22Rv1 (cell line): ENCODE measurements around the gene PHF21A.
"Not testable (repeated sequence)": the region's sequence is repeated elsewhere in the genome, so short reads cannot be mapped to it uniquely, and the experiment has no call there.

Experiments used
- H3K27ac ChIP-seq: fragments of 450-650 bp; 2 replicates; pipeline ENCODE4 v1.5.1; 2017
- ZFX ChIP-seq: fragments of 450-650 bp; IDR thresholded peaks from 2 replicates; pipeline ENCODE4 v1.6.1; 2017; ENCODE audit warnings: antibody characterized with exemption, borderline replicate concordance
- TF ChIP-seq, protein P1 (sequence below): fragments of 450-650 bp; IDR thresholded peaks from 2 replicates; pipeline ENCODE4 v1.5.1; 2017; ENCODE audit warnings: mild to moderate bottlenecking

The PHF21A gene

GRCh38 chr11:45913514-45913913, 207.7 kb downstream of the PHF21A start:
- H3K27ac ChIP-seq: no peak overlapping the region
- TF ChIP-seq, protein P1, sequence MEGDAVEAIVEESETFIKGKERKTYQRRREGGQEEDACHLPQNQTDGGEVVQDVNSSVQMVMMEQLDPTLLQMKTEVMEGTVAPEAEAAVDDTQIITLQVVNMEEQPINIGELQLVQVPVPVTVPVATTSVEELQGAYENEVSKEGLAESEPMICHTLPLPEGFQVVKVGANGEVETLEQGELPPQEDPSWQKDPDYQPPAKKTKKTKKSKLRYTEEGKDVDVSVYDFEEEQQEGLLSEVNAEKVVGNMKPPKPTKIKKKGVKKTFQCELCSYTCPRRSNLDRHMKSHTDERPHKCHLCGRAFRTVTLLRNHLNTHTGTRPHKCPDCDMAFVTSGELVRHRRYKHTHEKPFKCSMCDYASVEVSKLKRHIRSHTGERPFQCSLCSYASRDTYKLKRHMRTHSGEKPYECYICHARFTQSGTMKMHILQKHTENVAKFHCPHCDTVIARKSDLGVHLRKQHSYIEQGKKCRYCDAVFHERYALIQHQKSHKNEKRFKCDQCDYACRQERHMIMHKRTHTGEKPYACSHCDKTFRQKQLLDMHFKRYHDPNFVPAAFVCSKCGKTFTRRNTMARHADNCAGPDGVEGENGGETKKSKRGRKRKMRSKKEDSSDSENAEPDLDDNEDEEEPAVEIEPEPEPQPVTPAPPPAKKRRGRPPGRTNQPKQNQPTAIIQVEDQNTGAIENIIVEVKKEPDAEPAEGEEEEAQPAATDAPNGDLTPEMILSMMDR: no peak
- TF ChIP-seq ZFX: no peak

- no peak overlapping the region for H3K27ac ChIP-seq
- no peak for TF ChIP-seq ZFX
- TF ChIP-seq, protein P1: no peak
These were observed 210.6 kb downstream of the PHF21A start for GRCh38 chr11:45910623-45911022.

GRCh38 chr11:45909594-45910475, 211.4 kb downstream of the PHF21A start:
- H3K27ac ChIP-seq: no peak overlapping the region
- TF ChIP-seq ZFX: no peak
- TF ChIP-seq, protein P1: no peak

- H3K27ac ChIP-seq: peak overlapping the region; percentile 46
- TF ChIP-seq, protein P1: no peak
- TF ChIP-seq ZFX: no peak
These were observed 213.3 kb downstream of the PHF21A start for GRCh38 chr11:45907911-45908370.

DNA sequence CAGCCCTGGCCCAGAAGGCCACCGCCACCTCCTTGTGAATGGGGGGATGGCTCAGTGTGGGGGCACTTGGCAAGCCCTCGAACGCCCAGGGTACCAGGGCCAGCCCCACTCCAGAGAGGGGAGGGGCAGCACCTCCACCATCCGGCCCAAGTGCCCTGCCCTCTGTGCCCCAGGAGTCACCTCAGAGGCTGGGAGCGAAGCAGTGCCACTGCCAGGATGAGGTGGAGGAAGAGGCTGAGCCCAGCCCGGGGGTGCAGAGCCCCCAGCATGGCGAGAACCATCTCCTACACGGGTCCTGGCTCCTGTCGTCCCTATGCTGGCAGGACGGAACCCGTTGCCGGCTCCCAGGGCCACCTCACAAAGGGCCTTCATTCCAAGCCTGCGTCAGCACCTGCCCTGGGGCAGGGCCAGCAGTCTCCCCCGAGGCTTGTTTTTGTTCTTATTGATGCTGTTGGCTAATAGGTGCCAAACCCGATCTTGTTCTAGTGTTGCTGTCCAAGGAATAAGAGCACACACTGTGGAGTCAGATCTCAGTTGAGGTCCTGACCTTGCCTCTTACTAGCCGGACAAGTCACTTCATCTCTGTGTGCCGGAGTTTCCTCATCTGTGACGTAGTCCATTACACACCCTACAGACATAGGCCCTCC, 214.2 kb downstream of the PHF21A start, which contains the start of gene FREY1:
Gene FREY1 (minus strand): TSS at position 307 of the 647 bp plus-strand sequence. CDS start 26 bp downstream, at position 281.
- TF ChIP-seq ZFX: no peak
- TF ChIP-seq, protein P1: no peak
- peak within 1 kb of the TSS; percentile 46 for H3K27ac ChIP-seq

- TF ChIP-seq ZFX: no peak
- TF ChIP-seq, protein P1: no peak
These were observed 215.1 kb downstream of the PHF21A start for GRCh38 chr11:45906096-45906682.

DNA sequence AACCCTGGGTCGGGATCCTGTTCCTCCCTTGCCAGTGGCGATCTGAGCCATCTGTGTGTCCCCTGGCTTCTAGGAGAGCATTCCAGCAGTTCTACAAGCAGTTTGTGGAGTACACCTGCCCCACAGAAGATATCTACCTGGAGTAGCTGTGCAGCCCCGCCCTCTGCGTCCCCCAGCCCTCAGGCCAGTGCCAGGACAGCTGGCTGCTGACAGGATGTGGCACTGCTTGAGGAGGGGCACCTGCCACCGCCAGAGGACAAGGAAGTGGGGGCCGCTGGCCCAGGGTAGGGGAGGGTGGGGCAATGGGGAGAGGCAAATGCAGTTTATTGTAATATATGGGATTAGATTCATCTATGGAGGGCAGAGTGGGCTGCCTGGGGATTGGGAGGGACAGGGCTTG, 215.7 kb downstream of the PHF21A start:
- H3K27ac ChIP-seq: not testable (repeated sequence)

More at GRCh38 chr11:45906096-45906682, 215.1 kb downstream of the PHF21A start:
- H3K27ac ChIP-seq: no peak overlapping the region
